Measurements from ENCODE around the gene KIF6.

The KIF6 gene

DNA sequence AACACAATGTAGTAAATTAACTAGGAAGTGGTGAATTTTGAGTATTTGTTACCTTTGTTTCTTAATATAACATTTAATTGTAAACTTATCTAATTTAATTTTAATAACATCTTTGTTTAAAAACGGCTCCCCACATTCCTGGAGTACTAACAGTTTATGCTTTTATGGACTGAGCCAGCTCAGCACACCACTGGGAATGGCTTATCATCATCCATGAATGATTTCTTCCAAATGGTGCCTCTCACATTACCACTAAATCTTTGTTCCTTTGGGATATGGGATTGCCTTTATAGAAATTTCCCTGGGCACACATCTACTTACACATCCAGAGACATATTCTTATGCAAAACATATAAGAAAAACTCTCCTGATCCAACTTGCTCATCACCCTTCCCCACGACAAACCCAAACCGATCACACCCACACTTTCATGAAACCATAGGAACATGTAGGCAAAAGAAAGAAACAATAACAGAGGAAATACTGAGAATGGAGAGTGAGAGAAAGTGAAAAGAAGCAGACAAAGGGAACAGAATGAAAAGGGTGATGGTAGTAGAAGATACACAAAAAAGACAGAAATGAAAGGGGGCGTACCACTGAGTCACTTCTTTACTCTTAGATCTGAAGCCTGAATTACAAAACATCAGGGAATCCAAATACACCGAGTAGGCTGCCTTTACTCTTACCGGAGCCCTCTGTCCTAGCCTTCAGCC lies 344.2 kb downstream of the KIF6 start:
- DNase-seq (ENCODE audit: low read depth), result no peak

DNA sequence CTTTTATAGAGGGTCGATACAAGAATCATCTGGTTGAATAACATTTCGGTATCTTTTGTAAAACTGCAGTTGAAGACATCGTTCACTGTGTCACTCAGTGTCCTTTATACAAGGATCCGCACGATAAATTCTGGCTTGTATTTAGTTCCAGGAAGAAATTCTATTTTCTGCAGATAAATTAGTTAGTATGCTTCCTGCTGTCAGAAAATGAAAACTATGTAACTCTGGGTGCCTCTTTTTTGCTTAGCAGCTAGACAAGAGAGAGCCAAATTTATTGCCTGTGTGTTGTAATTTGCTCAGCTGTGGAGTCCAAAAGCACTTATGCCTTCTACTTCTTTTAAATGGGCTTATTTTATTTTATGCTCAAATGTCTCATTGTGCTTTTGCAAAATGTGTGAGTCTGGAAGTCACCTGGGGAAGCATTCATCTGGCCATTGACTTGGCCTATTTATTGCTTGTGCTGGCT lies 346.2 kb downstream of the KIF6 start:
- no peak for DNase-seq (ENCODE audit: low read depth)

DNA sequence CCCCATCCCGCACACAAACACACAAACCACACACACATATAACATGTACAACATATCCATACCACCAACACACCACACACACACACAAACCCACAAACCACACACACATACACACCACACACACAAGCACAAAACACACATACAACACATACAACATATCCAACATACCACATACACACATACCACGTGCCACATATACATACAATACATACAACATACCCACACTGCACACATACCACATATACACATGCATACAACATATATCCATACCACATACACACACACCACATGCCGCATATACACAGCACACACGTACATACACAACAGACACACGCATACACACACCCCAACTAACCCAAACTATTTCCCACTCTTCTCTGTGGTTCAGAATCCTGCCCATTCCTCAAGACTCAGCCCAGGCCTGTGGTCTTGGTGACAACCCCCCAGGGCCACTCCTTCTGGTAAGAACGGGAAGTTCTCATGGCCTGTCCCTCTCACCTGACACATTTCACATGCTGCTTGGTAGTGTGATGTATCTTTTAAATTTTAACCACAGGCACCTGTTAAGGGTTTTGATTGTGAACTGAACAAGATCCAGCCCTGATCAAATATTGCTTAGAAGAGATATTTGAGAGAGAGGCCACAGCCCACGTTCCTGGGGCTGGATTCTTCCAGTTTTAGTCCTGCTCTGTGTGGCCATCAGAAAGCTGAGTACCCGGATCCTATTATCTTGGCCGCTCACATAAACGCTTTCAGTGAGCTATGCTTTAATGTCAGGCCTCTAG lies 346.8 kb downstream of the KIF6 start:
- no peak for DNase-seq (ENCODE audit: low read depth)

DNA sequence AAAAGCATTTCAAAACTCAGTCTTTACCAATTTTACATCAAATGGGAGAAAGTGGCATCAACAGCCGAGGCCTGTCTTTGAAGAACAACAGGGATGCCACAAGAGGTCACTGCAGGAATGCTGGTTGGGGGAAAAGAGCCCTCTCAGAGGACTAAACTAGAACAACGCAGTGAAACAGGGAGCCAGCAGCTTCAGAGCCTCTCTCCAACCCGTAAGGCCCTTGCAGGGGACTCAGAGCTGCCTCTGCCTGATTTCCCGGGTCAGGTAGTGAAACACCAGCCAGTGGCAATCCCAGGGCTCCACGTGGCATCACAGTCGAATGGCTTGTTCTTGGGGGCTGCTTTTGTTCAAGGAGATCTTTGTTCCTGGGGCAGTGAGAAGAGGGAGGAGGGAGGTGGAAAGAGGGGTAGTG lies 347.7 kb downstream of the KIF6 start:
- DNase-seq (ENCODE audit: low read depth), result no peak

DNA sequence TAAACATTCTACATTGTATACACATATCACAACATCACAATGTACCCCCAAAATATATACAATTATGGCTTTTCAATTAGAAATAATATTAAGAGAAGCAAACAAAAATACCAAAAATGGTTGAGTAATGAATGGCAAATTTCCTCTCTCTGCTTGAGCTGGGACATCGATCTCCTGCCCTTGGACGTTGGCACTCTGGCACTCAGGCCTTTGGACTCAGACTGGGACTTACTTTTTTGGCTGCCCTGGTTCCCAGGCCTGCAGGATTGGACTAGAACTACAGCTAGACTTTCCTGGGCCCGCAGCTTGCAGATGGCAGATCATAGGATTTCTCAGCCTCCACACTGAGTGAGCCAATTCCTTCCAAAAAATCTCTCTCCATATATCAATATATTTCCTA lies 349.8 kb downstream of the KIF6 start:
- DNase-seq (ENCODE audit: low read depth), result no peak

DNA sequence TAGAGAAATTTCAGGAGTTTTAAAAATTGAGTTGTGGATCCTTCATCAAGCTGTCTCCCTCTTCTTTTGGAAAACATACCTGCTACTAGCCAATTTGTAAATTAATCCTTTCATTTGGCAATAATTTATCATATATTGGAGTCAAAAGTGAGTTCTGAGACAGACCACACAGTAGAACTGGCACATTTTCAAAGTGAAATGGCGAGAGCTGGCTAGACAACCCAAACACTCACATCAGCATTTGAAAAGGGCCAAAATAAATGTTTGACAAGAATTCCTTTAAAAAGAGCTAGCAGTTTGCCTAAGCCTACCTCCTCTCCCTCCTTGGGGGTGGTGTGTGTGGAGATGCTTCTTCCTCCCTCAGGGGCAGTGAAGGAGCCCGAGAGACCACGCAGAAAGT lies 354.8 kb downstream of the KIF6 start:
- DNase-seq (ENCODE audit: low read depth), result no peak

DNA sequence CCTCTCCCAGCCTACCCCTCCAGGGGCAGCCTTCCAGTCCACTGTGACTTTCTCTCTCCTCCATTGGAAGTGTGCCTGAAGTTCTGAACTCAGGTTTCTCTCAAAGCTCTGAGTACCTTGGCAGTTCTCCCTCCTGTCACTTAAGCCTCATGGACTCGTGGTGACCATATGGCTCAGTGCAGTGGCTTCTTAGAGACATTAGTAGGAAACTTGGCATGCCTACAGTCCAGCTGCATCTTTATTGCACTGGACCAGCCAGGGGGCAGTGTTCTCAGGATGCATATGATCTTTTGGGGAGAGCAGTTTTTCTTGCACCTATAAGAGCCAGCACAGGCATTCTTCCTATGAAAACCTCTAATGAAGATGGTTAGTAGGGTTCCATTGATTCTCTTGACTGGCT lies 355.2 kb downstream of the KIF6 start:
- no peak for DNase-seq (ENCODE audit: low read depth)

DNA sequence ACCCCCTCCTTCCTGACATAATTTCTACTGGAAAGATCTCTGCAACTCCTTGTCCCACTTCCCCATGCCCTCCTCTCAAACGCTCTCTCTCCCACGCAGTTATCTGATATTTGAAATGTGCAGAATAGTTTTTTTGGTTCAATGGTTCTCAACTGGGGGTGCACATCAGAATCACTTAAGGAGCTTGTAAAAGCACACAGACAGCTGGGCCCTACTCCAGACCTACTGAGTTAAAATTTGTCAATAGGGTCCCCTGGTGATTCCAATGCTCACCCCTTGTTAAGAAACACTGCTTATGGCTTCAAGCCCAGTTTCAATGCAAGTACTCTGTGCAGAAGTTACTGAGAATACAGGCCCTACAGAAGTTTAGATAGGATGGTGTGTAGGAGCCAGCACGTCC lies 357.5 kb downstream of the KIF6 start:
- DNase-seq (ENCODE audit: low read depth), result no peak

DNA sequence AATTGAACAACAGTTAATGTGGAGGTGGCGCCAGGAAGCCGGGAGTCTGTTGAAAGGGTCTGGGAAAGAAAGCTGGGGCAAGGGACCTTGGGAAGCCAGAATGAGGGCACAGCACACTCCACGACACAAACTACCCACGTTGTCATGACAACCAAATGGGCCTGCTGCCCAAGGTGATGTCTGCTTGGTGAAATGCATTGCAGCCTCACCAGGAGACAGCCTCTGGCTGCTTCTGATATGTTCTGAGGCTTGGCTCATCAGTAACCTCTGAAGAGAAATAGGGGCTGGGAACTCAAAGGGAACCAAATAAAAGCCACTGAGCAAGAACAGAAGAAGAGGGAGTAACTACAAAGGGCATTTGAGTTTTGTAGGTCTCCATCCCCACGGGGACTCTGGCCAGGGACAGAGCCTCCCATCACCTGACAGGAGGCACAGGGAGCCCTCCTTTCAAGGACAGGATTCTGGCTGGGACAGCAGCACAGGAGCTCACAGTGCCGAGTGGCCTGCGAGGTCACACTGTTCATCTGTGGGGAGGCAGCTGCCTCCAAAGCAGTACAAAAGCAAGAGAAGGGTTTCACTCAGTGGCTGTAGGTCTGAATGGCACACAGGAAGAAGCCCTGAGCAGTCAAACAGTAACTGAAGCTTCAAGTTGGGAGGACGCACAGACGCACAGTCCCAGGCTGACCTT lies 358.1 kb downstream of the KIF6 start:
- DNase-seq (ENCODE audit: low read depth), result no peak

DNA sequence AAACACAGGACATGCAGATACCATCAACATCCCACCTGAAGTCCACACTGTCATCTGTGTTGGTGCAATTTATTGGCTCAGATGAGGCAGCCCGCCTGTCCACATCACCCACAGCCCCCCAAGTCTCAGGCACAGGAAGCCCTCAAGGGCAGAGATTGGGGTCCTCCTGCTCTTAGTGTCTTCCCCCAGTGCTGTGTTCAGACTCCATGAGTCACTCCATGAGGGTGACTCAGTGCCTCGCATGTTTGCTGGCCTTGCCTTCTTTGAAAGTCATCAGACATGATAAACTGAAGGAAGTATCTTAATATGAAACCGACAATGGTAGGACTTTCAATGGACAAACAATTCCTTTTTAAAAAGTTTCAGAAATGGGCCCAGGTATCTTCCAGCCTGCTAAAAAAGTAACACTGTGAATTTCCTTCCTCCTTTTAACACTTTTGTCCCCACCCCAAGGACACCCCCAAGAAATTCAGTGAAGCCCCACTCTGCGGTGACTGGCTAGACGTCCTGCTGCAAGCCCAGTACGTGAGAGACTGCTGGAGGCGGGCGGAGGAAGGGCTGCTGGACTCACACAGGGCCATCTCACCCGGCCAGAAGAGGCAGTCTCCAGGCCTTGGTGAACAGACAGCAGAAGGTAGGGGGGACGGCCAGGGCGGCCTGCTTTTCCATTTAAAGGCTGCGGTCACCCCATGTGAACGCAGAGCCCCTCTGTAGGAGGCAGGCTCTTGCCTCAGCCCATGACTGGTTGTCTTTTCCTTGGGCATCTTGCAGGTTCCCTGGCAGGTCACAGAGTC lies 359.7 kb downstream of the KIF6 start:
- DNase-seq (ENCODE audit: low read depth), result no peak

DNA sequence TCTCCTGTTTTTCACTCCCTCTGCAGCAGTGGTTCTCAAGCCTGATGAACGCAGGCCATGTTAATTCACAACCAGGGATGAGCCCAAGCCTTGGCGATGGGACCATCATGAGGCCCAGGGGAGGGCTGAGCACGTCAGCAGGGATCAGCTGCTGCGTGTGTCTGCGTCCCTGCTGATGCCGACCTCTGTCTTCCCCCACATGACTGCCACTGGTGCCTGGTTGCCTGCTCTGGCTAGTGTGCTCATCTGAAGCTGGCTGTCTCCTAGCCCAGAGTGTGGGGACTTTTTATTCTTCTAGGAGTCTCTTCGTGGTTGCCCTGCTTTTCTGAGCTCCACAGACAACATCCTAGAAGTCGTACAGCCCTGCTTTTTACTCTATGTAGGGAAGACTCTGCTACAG lies 361.9 kb downstream of the KIF6 start:
- DNase-seq (ENCODE audit: low read depth), result no peak

DNA sequence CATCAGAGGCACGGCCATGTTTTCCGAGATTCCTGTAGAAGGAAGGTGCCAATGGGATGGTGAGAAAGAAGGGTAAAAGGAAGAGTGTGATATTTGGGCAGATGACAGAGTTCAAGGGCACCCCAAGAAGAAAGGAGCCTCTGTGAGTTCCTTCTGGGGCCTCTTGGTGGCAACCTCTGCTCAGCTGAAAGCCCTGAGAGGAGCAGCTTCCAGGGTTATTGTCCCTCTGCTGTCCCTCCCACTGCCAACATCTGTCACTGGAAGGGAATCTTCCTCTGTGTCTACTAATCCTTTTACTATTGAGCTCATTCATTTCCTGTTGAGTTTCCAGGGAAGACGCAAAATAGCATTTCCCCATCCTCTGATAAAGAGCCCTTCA lies 362.7 kb downstream of the KIF6 start:
- DNase-seq (ENCODE audit: low read depth), result no peak

DNA sequence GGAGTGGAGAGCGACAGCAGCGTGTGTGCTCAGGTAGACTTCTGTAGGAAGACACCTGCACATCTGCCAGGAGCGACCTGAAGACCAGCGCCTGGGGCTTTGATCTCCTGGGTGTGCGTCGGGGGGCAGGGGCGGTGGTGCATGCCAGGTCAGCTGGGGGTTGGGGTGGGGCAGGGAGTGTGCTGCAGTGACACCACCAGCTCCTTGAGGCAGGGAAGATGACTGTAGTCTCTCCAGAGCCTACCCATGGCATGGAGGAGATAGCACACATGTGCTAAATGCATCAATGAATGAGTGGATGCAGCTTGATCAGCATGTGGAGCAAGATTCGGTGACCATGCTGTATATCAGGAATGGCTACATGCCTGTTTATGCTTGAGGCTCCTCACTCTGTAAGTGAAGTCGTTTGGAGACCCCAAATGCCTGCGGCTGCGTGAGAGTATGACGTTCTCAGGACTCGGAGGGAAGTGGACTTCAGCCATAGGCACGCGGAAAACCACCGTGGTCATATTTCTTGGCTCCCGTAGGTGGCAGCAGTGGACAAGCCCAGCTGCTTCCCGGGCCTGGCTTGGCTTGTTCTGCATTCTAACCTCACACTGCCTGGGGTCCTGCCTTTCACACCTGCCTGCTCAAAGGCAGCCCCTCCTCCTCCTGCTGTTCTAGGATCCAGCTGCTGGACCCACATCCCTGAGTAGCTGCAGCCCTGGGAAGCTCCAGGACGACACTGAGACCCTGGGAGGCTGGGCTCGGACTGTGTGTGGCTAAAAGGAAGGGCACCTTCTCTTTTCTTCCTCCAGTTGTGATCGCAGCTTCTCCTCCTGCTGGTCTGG lies 363.3 kb downstream of the KIF6 start:
- DNase-seq (ENCODE audit: low read depth), result no peak

DNA sequence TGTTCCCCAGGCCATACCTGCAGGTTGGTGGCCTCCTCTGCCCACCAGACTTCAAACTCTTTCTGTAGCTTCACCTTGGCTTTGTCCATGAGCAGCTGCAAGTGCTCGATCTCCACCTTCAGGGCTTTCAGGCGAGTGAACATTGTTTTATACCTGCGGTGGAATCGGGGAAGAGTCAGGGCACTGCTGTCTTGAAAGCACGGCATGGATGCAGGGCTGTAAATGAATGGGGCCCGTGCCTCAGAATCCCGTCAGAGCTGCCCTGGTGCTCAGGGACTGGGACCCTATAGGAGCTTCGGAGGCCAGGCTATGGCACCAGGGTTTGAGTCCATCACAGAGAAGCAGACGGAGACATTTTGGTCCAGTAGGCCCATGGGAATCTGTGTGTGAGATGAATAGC lies 364.8 kb downstream of the KIF6 start:
- DNase-seq (ENCODE audit: low read depth), result no peak

DNA sequence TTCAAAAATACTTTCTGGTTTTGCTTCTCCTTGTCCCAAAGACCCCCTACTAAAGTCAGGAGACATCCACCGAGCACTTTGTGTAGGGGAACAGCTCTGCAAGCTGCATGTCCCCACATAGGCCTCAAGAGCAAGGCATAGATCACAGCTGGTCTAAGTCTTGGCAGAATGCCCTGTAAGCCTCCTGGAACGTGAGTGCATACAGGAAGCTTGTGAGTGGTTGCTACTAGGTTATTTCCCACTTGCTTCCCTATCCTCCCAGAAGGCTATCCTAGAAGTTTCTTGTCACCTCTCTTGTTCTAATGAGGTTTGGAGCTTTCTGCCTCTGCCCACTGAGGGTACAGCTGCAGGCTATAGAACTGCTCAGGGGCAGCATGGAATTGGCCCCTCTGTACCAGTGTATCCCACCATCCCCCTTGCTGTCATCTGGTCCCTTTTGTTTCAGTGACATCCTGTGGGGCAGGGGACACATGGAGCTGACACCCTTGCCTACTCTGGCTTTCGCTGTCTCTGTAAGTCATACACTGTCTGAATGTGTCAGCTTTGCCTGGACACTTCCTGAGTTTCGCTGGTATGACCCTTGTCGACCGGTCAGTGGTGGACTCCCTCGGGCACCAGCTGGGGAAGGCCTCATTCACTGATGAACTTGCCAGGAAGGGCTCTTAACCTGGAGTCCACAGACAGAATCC lies 367.1 kb downstream of the KIF6 start:
- no peak for DNase-seq (ENCODE audit: low read depth)

DNA sequence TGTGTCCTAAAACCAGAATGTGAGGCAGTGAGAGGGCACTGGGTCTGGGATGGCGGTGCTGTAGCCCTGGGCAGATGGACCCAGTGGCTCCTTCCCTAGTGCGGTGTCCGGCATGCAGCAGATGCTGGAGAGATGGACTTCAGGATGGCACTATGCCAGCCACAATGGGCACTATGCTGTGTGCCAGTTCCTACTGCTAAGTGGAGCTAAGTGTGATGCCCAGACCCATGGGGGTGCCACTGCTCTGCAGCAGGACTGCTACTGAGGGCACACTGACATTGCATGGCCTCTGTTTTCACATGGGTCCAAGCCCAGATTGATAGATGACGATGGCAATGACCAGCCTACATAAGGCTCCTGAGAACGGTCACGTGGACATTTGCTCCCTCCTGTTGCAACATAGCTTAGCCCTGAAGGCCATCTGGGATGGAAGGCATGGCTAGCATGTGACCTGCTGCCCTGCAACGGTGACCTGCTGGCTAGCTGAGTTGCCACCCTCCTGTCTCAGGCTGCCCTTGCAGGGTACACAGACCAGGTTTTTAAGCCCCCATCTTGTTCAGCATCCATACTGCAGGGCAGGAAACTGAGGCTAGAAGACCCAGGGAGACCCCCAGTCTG lies 371.4 kb downstream of the KIF6 start:
- no peak for DNase-seq (ENCODE audit: low read depth)

DNA sequence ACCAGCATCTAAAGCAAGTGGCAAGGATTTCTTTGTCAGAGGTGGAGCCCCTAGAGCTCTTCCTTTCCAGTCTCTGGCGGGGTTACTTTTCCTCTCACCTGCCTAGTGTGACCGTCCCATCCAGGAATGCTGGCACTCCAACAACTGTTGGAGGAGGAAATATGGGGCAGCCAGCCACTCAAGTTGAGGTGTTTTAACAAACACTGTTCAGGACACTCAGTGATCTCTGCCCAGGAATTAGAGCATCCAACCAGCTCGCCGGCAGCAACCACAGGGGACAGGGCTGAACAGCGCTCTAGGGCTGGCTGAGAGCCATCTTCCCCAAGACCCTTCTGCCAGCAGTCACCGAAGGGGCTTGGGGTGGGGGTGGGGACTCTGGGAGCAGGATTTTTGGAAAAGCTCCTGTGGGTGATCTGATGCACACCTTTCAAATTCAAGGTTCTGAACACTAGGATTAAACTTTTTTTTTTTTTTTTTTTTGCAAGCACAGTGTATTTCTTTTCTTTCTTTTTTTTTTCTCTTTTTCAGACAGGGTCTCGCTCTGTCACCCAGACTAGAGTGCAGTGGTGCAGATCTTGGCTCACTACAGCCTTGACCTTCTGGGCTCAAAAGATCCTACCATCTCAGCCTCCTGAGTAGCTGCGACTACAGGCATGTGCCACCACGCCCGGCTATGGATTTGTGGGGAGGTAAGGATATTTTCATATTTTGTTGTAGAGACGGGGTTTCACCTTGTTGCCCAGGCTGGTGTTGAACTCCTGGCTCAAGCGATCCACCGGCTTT lies 374.3 kb downstream of the KIF6 start:
- DNase-seq (ENCODE audit: low read depth), result no peak

DNA sequence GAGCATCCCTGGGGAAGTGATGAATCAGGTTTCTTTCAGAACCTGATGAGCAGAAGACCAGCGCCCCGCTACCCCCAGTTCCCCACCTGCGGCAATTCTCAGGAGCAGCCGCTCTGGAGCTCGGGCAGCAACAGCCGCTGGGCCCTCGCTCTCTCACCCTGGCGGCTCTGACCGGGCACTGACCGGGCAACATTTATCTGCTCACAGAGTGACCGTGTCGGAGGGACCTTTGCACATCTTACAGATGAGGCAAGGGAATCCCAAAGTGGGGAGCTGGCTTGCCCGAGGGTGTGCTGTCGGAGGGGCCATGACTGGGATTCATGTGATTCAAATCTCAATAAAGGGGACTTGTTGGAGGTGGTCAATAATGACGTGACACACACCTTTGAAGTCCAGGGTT lies 376.5 kb downstream of the KIF6 start:
- no peak for DNase-seq (ENCODE audit: low read depth)

DNA sequence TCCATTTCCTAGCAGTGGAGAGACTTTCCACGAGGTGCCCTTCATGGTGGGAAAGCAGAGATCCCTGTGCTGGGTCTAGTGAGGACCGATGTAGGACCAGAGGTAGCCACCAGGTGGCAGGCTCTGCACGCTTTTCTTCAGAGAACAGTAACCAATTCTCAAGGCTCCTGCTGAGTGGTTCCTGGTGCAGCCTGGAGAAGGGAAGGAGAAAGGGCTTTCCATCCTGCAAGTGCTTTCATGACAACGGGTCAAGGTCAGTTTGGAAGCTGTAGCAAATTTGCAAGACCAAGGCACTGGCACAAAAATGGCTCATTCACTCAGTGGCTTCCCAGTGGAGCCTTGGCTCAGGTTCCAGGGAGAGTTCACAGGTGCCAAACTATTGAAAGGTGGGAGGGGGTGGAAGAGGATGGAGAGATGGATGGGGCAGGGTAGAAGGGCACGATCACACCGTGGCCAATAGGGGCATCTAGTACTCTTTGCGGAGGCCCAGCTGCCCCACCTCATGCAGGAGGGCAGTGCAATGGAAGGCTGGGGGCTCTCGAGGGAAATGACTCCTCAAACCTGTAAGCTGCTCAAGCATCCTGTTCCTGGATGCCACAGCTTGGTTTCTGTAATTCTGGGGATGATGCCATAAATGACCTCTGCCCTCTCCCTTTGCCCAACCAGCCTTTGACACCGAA lies 377.2 kb downstream of the KIF6 start:
- peak; percentile 31 for DNase-seq (ENCODE audit: low read depth)
